Measurements from ENCODE around the gene DNALI1.
A peak's percentile ranks its signal among the peaks of the same experiment; 100 is the strongest.

Gene DNALI1

GRCh38 chr1:37560401-37561132, 3.8 kb downstream of the DNALI1 start:
- no peak overlapping the region for H3K27ac ChIP-seq
- TF ChIP-seq CTCF (conservative IDR thresholded peaks at IDR 0.05): no peak

GRCh38 chr1:37561133-37562132, 4.7 kb downstream of the DNALI1 start:
- TF ChIP-seq CTCF (conservative IDR thresholded peaks at IDR 0.05): peak; percentile 64
- no peak overlapping the region for H3K27ac ChIP-seq

- TF ChIP-seq CTCF (conservative IDR thresholded peaks at IDR 0.05): no peak
- peak overlapping the region; percentile 55 for H3K27ac ChIP-seq
Measured at GRCh38 chr1:37562984-37563383, 6.2 kb downstream of the DNALI1 start.

- no peak for TF ChIP-seq CTCF (conservative IDR thresholded peaks at IDR 0.05)
- peak overlapping the region; percentile 55 for H3K27ac ChIP-seq
Measured at GRCh38 chr1:37564892-37565291, 8.2 kb downstream of the DNALI1 start.

- TF ChIP-seq CTCF (conservative IDR thresholded peaks at IDR 0.05): no peak
- no peak overlapping the region for H3K27ac ChIP-seq
Measured at GRCh38 chr1:37567023-37567422, 10.3 kb downstream of the DNALI1 start.

- TF ChIP-seq CTCF (conservative IDR thresholded peaks at IDR 0.05): no peak
- no peak overlapping the region for H3K27ac ChIP-seq
Measured at GRCh38 chr1:37570528-37571334, 14.0 kb downstream of the DNALI1 start.

All from VCaP (cell line).